HepG2 (cell line): ENCODE results near the gene TMEM231. TPM values are rescaled to one million over a fixed set of nuclear protein-coding genes. Genes with fewer than 3 reads are reported as not detected.

Experiments used
- ATAC-seq: fragments of 200-7000 bp; cut with Tn5 transposase; 3 replicates; pipeline ENCODE4 v1.9.1; 2020; ENCODE audit warnings: mild to moderate bottlenecking, moderate library complexity
- BruUV-seq: library from RNA; stranded (reverse); fragments of 400-500 nt; replicated peaks from 2 replicates; lab custom pipeline; 2021; lab: Mats Ljungman, UMichigan
- CTCF ChIA-PET: fragments of 300-600 bp; formaldehyde crosslinking; extraction: SDS; loops from one replicate; lab custom pipeline; 2021; ENCODE audit warnings: low total read pairs, inconsistent platforms, low intra/inter-chr PET ratio; lab: Yijun Ruan, JAX
- POLR2A ChIA-PET: fragments of 350-600 bp; sonication (Branson Sonifier 250); formaldehyde crosslinking; loops from one replicate; lab custom pipeline; 2020; ENCODE audit warnings: antibody characterized with exemption, inconsistent platforms; lab: Yijun Ruan, JAX
- DNase-seq: peaks from one replicate; pipeline ENCODE4 v3.0.0-alpha.2; 2015; ENCODE audit warnings: low spot score
- FAIRE-seq: peaks from 3 replicates; lab custom pipeline; 2011; peaks lifted over from hg19 to GRCh38; lab: Jason Lieb, UNC
- H2AFZ ChIP-seq: one replicate; pipeline ENCODE4 v1.6.1; 2011; ENCODE audit warnings: low read length, inconsistent platforms
- H3K27ac ChIP-seq: fragments of 300-600 bp; 3 replicates; pipeline ENCODE4 v1.8.0; 2011; ENCODE audit warnings: mixed run types, mild to moderate bottlenecking, mixed read lengths, low read length, inconsistent platforms; ENCODE audit not compliant: insufficient read depth; ENCODE audit errors: extremely low read length
- H3K27me3 ChIP-seq, 2 experiments: fragments of 200-600 bp in 1 of 2; 2 replicates in 1 of 2; 3 replicates in 1 of 2; pipeline versions ENCODE4 v1.6.0 to v1.8.0; 2011; ENCODE audit warnings: low read length in 2 of 2, mild to moderate bottlenecking in 2 of 2, moderate library complexity in 2 of 2, inconsistent platforms in 1 of 2; ENCODE audit not compliant: insufficient read depth in 2 of 2, control insufficient read depth in 1 of 2
- H3K36me3 ChIP-seq, 2 experiments: fragments of 200-600 bp in 1 of 2; replicated peaks in 1 of 2; 2 replicates in 1 of 2; 3 replicates in 1 of 2; pipeline versions ENCODE4 v1.5.1 to v1.8.0; 2011; ENCODE audit warnings: low read length in 2 of 2, inconsistent platforms in 1 of 2; ENCODE audit not compliant: insufficient read depth in 2 of 2, control insufficient read depth in 1 of 2
- H3K4me1 ChIP-seq: 2 replicates; pipeline ENCODE4 v1.5.1; 2012; ENCODE audit warnings: low read length, inconsistent platforms; ENCODE audit not compliant: insufficient read depth
- H3K4me2 ChIP-seq: 2 replicates; pipeline ENCODE4 v1.6.0; 2011; ENCODE audit warnings: low read depth, low read length, inconsistent platforms
- H3K4me3 ChIP-seq, 3 experiments: fragments of 200-600 bp in 1 of 3; sonication (generic), shearing (Covaris generic) in 1 of 3; replicated peaks in 1 of 3; 2 replicates each; pipeline ENCODE4 v1.5.1; 2011 to 2016; ENCODE audit warnings: low read length in 3 of 3, inconsistent platforms in 2 of 3, low read depth in 2 of 3, mild to moderate bottlenecking in 2 of 3, control low read depth in 1 of 3, mixed read lengths in 1 of 3; ENCODE audit not compliant: insufficient read depth in 1 of 3
- H3K79me2 ChIP-seq: one replicate; pipeline ENCODE4 v1.6.1; 2011; ENCODE audit warnings: low read length, inconsistent platforms; ENCODE audit not compliant: insufficient read depth
- H3K9ac ChIP-seq: 2 replicates; pipeline ENCODE4 v1.6.0; 2011; ENCODE audit warnings: mild to moderate bottlenecking, low read depth, low read length, inconsistent platforms; ENCODE audit not compliant: insufficient read depth
- H3K9me3 ChIP-seq: 2 replicates; pipeline ENCODE4 v1.5.1; 2012; ENCODE audit warnings: mild to moderate bottlenecking, low read length
- H4K20me1 ChIP-seq: 2 replicates; pipeline ENCODE4 v1.6.0; 2011; ENCODE audit warnings: inconsistent platforms, mild to moderate bottlenecking, low read length, moderate library complexity; ENCODE audit not compliant: insufficient read depth
- AGO2 ChIP-seq: fragments of 200-400 bp; formaldehyde crosslinking; optimal IDR thresholded peaks from 2 replicates; pipeline ENCODE3; 2017; ENCODE audit warnings: mild to moderate bottlenecking, low read depth, low read length, moderate library complexity
- BRF2 ChIP-seq: sonication (generic); formaldehyde crosslinking; IDR thresholded peaks from 2 replicates; pipeline ENCODE4 v1.8.1; 2022; ENCODE audit warnings: mild to moderate bottlenecking, missing genetic modification reagents
- HMGA1 ChIP-seq: sonication (generic); formaldehyde crosslinking; conservative IDR thresholded peaks from 2 replicates; pipeline ENCODE4 v1.4.0; 2020; ENCODE audit warnings: missing genetic modification reagents
- HOXA7 ChIP-seq: sonication (generic); formaldehyde crosslinking; IDR thresholded peaks from 2 replicates; pipeline ENCODE4 v1.8.1; 2022; ENCODE audit warnings: mild to moderate bottlenecking, missing genetic modification reagents, moderate library complexity
- JARID2 ChIP-seq: sonication (generic); formaldehyde crosslinking; IDR thresholded peaks from 2 replicates; pipeline ENCODE4 v1.8.1; 2023; ENCODE audit warnings: missing genetic modification reagents, inconsistent platforms; ENCODE audit not compliant: insufficient replicate concordance
- MYNN ChIP-seq: sonication (generic); formaldehyde crosslinking; IDR thresholded peaks from 2 replicates; pipeline ENCODE4 v1.4.0; 2020; ENCODE audit warnings: mild to moderate bottlenecking, low read depth, missing genetic modification reagents
- NRL ChIP-seq: sonication (generic); formaldehyde crosslinking; IDR thresholded peaks from 2 replicates; pipeline ENCODE4 v1.5.0; 2020; ENCODE audit warnings: missing genetic modification reagents, mild to moderate bottlenecking, moderate library complexity, borderline replicate concordance
- ZBTB20 ChIP-seq: sonication (generic); formaldehyde crosslinking; IDR thresholded peaks from 2 replicates; pipeline ENCODE4 v1.8.1; 2023; ENCODE audit warnings: missing genetic modification reagents, low read depth, mild to moderate bottlenecking, borderline replicate concordance
- ZHX1 ChIP-seq: sonication (generic); formaldehyde crosslinking; IDR thresholded peaks from 2 replicates; pipeline ENCODE4 v1.8.1; 2022; ENCODE audit warnings: low read depth, mild to moderate bottlenecking, missing genetic modification reagents
- ZNF331 ChIP-seq: sonication (generic); formaldehyde crosslinking; IDR thresholded peaks from 2 replicates; pipeline ENCODE4 v1.4.0; 2020; ENCODE audit warnings: missing genetic modification reagents
- ZNF646 ChIP-seq: sonication (generic); formaldehyde crosslinking; IDR thresholded peaks from 2 replicates; pipeline ENCODE4 v1.9.0; 2021; ENCODE audit warnings: mild to moderate bottlenecking, missing genetic modification reagents
- WGBS: methylation state at CpG from one replicate; pipeline ENCODE4 v1.1.6; 2017; ENCODE audit warnings: low lambda C conversion rate; 5-methylcytosine and 5-hydroxymethylcytosine counted together
- in situ Hi-C: cut with HindIII; loops from 2 replicates; pipeline ENCODE4 v1.10.0; 2017; ENCODE audit warnings: low pct_unique_long_range_greater_than_20kb; ENCODE audit not compliant: extremely low pct_ligation_motif_present
- intact Hi-C: fragments of 100-400 bp; cut with micrococcal nuclease; formaldehyde crosslinking; loops from one replicate; pipeline ENCODE4 v1.10.0; 2022; ENCODE audit not compliant: unreplicated experiment
- polyA plus RNA-seq, 8 experiments: library from polyadenylated mRNA; depleted of rRNA in 3 of 8; stranded (reverse) in 7 of 8; unstranded in 1 of 8; fragments of >200 nt; fragmentation: Illumina TruSeq in 4 of 8; extraction: Trizol in 4 of 8; gene quantifications; 2 replicates each; pipeline versions ENCODE4 v1.2.1 to v1.2.3, GENCODE V29; 2011 to 2016; ENCODE audit warnings: low read depth in 4 of 8, missing spikeins in 1 of 8, mixed read lengths in 1 of 8; ENCODE audit not compliant: insufficient read depth in 1 of 8
- total RNA-seq, 5 experiments: library from RNA; depleted of rRNA; stranded (reverse); fragments of >200 nt; fragmentation: Illumina TruSeq; extraction: Trizol; gene quantifications; 2 replicates each; pipeline ENCODE4 v1.2.3, GENCODE V29; 2016; ENCODE audit warnings: low read depth in 1 of 5

TMEM231 gene
- total and polyA plus RNA-seq, 2 of the 13 experiments (the other 11 are each of a cell fraction or from before 2014, with no cell fraction given), result 3.5 to 7.4 TPM

- no peaks in the 10 kb centered on the region for H3K27me3 ChIP-seq
- H4K20me1 ChIP-seq, result no peaks in the 10 kb centered on the region
- TF ChIP-seq ZNF646 (no peak), NRL (CRISPR knock-in tag) (no peak), HMGA1 (CRISPR knock-in tag) (no peak), MYNN (no peak), ZHX1 (CRISPR knock-in tag) (no peak), ZBTB20 (CRISPR knock-in tag) (no peak), BRF2 (CRISPR knock-in tag) (no peak), AGO2 (no peak), JARID2 (no peak), ZNF331 (CRISPR knock-in tag) (no peak), HOXA7 (no peak)
- TF ChIP-seq, all 625 proteins: peak for 0
- DNase-seq (no peak), FAIRE-seq (no peak), ATAC-seq (no peak)
- Histone ChIP-seq H3K79me2 (no peaks in the 10 kb centered on the region), H3K4me2 (no peak overlapping the region), H3K4me3 (no peak overlapping the region), H3K4me1 (no peaks in the 10 kb centered on the region), H3K27ac (no peak overlapping the region), H3K36me3 (peaks cover 2 to 4% of the 10 kb centered on the region in 2 experiments; a peak in 3 of 5 replicates), H3K9ac (no peak overlapping the region), H2AFZ (no peak overlapping the region), H3K9me3 (no peaks in the 10 kb centered on the region)
- 96% methylated on average over 3 of the region's 3 CpGs for WGBS
- intact Hi-C loops, result no loop called here
- ChIA-PET POLR2A (no interaction called here), CTCF (no interaction called here)
- BruUV-seq, result no TSS peak
- in situ Hi-C loops, result no loop called here
Measured at GRCh38 chr16:75584108-75584507, 28.1 kb upstream of the TMEM231 start.
